ENCODE data around the gene UPK2.

DNA sequence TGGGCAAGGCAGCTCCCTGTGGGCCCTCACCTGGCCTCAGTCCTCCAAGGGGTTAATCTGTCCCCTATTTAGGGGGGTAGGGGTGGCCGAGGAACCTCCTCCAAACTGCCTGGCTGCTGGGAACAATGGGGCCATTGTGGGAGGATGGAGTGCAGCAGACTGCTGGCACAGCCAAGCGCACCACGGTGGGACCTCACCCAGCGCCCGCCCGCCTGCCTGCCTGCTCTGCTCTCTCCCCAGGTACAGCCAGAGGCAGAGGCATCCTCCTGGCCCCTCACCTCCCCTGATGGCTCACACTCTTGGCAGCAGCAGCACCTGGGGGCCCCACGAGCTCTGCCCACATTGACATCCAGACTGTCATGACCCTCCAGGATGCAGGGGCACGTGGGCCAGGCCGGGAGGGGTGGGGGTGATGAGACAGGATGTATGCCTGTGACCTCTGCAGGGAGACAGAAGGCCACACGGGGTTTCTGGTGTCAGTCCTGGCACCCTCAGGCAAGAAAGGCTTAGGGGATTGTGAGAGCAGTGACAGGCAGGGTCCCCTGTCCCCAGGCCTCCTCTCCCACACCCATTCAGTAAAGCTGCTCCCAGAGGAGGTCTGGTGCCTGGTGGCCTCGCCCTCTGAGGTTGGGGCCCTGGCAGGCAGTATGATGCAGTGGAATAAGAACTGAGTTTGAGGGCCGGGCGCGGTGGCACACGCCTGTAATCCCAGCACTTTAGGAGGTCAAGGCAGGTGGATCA lies 41.8 kb upstream of the UPK2 start:
- TF ChIP-seq, protein P1, sequence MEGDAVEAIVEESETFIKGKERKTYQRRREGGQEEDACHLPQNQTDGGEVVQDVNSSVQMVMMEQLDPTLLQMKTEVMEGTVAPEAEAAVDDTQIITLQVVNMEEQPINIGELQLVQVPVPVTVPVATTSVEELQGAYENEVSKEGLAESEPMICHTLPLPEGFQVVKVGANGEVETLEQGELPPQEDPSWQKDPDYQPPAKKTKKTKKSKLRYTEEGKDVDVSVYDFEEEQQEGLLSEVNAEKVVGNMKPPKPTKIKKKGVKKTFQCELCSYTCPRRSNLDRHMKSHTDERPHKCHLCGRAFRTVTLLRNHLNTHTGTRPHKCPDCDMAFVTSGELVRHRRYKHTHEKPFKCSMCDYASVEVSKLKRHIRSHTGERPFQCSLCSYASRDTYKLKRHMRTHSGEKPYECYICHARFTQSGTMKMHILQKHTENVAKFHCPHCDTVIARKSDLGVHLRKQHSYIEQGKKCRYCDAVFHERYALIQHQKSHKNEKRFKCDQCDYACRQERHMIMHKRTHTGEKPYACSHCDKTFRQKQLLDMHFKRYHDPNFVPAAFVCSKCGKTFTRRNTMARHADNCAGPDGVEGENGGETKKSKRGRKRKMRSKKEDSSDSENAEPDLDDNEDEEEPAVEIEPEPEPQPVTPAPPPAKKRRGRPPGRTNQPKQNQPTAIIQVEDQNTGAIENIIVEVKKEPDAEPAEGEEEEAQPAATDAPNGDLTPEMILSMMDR (IDR thresholded peaks at IDR 0.05): no peak
- TF ChIP-seq EP300 (IDR thresholded peaks at IDR 0.05) (no peak), POLR2AphosphoS5 (IDR thresholded peaks at IDR 0.05) (no peak)

Measured in suprapubic skin (tissue), 4 donors.